Endometrial microvascular endothelial cells (primary cell): ENCODE measurements around the gene DNAJA1. TPM values are rescaled to one million over a fixed set of nuclear protein-coding genes. Genes with fewer than 3 reads are reported as not detected.
"Not testable (repeated sequence)": the region's sequence is repeated elsewhere in the genome, so short reads cannot be mapped to it uniquely, and the experiment has no call there.

Source experiments
- in situ Hi-C: cut with HindIII; loops from 2 replicates; pipeline ENCODE4 v1.10.0; 2017; ENCODE audit warnings: low sequenced_read_pairs, low pct_unique_long_range_greater_than_20kb; ENCODE audit errors: inconsistent ontology term
- total RNA-seq: library from RNA; depleted of rRNA; stranded (reverse); fragments of >200 nt; gene quantifications from one replicate; pipeline ENCODE4 v1.2.3, GENCODE V29; 2015; ENCODE audit errors: inconsistent ontology term

DNAJA1 gene
- total RNA-seq, 1 donor from 2014 or later: 207 TPM

- in situ Hi-C loops: no loop called here
Measured at GRCh38 chr9:33068991-33069390, 43.9 kb downstream of the DNAJA1 start.

- in situ Hi-C loops: loop anchor here (10.0 kb wide), 1 partner anchor 148 kb away; no protein-coding TSS in a partner anchor
Measured at GRCh38 chr9:33076046-33077004, 51.3 kb downstream of the DNAJA1 start, which contains the start of gene SMU1. SMU1 (minus strand) TSS chr9:33076674; CDS start chr9:33076608, 66 bp downstream.

GRCh38 chr9:33080534-33080933 is 55.5 kb downstream of the DNAJA1 start:
- in situ Hi-C loops: no loop called here

GRCh38 chr9:33081128-33081851 is 56.2 kb downstream of the DNAJA1 start:
- in situ Hi-C loops: no loop called here

- in situ Hi-C loops: no loop called here
Measured at GRCh38 chr9:33082128-33082527, 57.1 kb downstream of the DNAJA1 start.

- in situ Hi-C loops: no loop called here
Measured at GRCh38 chr9:33082538-33083326, 57.7 kb downstream of the DNAJA1 start.

- in situ Hi-C loops: not testable (repeated sequence)
Measured at GRCh38 chr9:33085672-33086071, 60.6 kb downstream of the DNAJA1 start.

Other genes with a start within 250 kb of the DNAJA1 start
- gene TMEM215, start 241.7 kb upstream of the DNAJA1 start, total RNA-seq: not detected
- gene APTX, start 23.6 kb upstream of the DNAJA1 start, total RNA-seq: 30.9 TPM
- 21.9 TPM for gene SMU1, start 51.4 kb downstream of the DNAJA1 start, total RNA-seq
- gene B4GALT1, start 142.1 kb downstream of the DNAJA1 start, total RNA-seq: 27.0 TPM
- not detected for gene SPINK4, start 214.9 kb downstream of the DNAJA1 start, total RNA-seq
- 41.4 TPM for gene BAG1, start 239.4 kb downstream of the DNAJA1 start, total RNA-seq
- 69.4 TPM for gene CHMP5, start 239.8 kb downstream of the DNAJA1 start, total RNA-seq